ENCODE results near the gene NOP9.
A peak's percentile ranks its signal among the peaks of the same experiment; 100 is the strongest.

The NOP9 gene

DNA sequence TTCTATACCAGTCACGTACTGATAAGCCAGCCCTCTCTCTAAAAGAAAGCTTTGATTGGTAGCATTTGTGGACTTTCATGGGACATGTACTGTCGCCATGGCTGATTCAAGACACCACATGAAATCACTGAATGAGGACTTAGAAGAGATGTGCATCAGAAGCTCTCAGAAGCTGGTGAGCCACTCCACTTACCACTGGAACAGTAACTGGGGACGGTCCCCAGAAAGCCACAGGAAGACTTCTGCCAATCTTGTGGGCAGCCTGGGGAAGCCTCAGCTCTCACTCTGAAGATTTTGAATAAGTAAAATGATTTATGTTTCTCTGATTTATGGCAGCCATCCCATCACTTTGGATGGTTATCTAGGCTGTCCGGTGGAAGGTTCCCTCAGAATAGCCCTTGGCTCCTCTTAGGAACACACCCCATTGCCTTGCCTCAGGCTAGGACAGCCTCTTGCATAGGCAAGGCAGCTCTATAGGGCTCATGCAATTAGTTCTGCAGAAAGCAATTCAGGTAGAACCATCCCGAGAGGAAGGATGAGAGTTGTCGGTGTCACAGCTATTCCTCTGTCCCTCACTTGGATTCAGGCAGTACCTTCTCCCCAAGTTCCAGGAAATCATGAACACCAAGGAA lies 9.9 kb upstream of the NOP9 start:
- Histone ChIP-seq H3K9ac (ENCODE audit: low read length) (no peak overlapping the region), H3K27me3 (ENCODE audit: control insufficient read depth, insufficient read depth, low read length) (no peaks in the 10 kb centered on the region), H3K36me3 (ENCODE audit: control insufficient read depth, low read depth, low read length) (peaks cover 9% of the 10 kb centered on the region), H3K9me3 (ENCODE audit: control insufficient read depth, low read depth, low read length) (no peaks in the 10 kb centered on the region), H3K4me3 (ENCODE audit: low read length) (no peak overlapping the region), H3K4me1 (ENCODE audit: control insufficient read depth, low read depth, low read length) (no peaks in the 10 kb centered on the region), H3K27ac (ENCODE audit: low read length) (no peak overlapping the region)

DNA sequence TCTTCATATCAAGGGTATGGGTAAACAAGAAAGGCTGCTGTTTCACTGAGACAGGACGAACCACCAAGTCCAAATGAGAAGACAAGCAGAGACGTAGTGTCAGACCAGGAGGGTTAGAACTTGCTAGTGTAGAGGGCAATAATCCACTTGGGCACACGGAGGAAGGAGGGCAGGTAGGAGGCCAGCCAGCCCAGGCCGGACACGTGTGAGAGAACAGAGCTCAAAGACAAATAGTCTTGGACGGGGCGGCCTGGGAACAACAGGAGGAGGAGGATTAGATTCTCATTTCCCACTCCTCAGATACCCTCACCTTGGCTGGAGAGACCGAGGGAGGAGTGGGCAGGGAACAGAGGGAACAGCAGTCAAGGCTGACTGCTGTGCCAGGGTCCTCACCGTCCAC lies 8.9 kb upstream of the NOP9 start:
- Histone ChIP-seq H3K9ac (ENCODE audit: low read length) (no peak overlapping the region), H3K36me3 (ENCODE audit: control insufficient read depth, low read depth, low read length) (peaks cover 12% of the 10 kb centered on the region), H3K9me3 (ENCODE audit: control insufficient read depth, low read depth, low read length) (no peaks in the 10 kb centered on the region), H3K4me1 (ENCODE audit: control insufficient read depth, low read depth, low read length) (no peaks in the 10 kb centered on the region), H3K4me3 (ENCODE audit: low read length) (no peak overlapping the region), H3K27me3 (ENCODE audit: control insufficient read depth, insufficient read depth, low read length) (no peaks in the 10 kb centered on the region), H3K27ac (ENCODE audit: low read length) (no peak overlapping the region)

DNA sequence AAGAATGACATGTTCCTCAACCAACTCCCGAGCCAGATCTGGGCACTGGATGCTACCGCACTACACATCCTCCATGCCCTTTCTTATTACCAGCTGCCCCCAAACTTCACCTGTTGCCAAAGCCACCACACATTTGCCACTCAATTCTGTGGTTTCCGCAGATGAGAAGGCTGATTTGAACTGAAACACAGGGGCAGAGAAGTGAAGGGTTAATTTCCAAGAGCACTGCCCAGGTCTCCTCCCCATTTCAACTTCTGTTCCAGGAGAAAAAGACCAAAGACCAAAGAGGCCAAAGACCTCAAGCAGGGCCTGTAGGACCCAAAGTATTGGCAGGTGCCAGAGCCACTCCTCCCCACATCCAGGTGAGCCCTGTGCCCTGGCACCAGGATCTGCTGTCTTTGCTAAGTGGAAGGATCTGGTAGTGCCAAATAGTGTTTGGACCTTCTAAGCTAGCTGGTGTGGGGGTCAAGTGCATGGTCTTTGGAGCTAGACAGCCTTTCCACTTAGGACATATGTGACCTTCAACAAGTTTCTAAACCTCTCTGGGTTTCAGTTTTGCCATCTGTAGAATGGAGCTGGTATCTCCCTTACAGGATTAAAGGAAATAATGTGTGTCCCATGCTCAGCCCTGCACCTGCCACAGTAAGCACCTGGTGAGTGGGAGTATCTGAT lies 8.1 kb upstream of the NOP9 start:
- Histone ChIP-seq H3K4me1 (ENCODE audit: control insufficient read depth, low read depth, low read length) (no peaks in the 10 kb centered on the region), H3K36me3 (ENCODE audit: control insufficient read depth, low read depth, low read length) (peaks cover 14% of the 10 kb centered on the region), H3K9me3 (ENCODE audit: control insufficient read depth, low read depth, low read length) (no peaks in the 10 kb centered on the region), H3K27ac (ENCODE audit: low read length) (no peak overlapping the region), H3K9ac (ENCODE audit: low read length) (no peak overlapping the region), H3K27me3 (ENCODE audit: control insufficient read depth, insufficient read depth, low read length) (no peaks in the 10 kb centered on the region), H3K4me3 (ENCODE audit: low read length) (no peak overlapping the region)

DNA sequence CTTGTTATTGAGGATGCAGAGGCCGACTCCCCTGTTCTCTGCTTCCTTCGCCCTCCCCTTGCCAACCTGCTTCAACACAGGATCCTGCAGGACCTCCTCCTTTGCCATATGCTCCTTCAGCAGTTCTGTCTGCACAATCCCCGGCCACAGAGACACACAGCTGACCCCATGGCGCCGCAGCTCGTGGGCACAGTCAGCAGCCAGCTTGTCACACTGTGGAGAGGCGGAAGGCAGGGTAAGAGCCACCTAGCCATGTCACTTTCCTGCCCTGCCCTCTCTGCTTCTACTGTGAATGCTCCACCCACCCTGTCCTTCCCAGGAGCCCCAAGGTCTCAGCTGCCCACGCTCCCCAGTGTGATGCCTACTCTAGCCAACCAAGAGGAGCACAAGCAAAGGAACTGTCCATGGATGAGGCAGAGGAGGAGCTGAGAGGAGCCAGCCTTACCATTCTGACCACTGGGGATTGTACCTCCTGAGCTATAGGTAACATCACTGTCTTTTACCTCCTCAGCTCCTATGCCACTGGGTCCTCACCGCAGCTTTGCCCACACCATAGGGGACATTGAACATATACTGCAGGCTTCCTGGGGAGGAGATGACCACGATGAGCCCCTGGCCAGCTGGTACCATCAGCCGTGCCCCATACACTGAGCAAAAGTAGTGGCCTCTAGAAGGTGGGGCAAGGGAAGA lies 7.4 kb upstream of the NOP9 start:
- Histone ChIP-seq H3K27ac (ENCODE audit: low read length) (no peak overlapping the region), H3K27me3 (ENCODE audit: control insufficient read depth, insufficient read depth, low read length) (no peaks in the 10 kb centered on the region), H3K4me3 (ENCODE audit: low read length) (no peak overlapping the region), H3K9me3 (ENCODE audit: control insufficient read depth, low read depth, low read length) (no peaks in the 10 kb centered on the region), H3K36me3 (ENCODE audit: control insufficient read depth, low read depth, low read length) (peaks cover 14% of the 10 kb centered on the region), H3K4me1 (ENCODE audit: control insufficient read depth, low read depth, low read length) (no peaks in the 10 kb centered on the region), H3K9ac (ENCODE audit: low read length) (no peak overlapping the region)

DNA sequence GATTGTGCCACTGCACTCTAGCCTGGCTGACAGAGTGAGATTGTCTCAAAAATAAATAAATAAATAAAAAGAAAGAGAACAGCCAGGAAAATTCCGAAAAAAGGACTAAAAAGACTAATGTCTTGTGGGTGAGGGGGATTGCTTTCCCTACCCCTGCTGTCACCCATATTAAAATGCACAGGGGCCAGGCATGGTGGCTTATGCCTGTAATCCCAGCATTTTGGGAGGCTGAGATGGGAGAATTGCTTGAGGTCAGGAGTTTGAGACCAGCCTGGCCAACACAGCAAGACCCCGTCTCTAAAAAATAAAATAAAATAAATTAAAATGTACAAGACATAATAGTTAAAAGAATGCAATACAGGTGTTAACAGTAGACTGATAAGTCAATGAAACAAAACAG lies 6.1 kb upstream of the NOP9 start:
- peaks cover 14% of the 10 kb centered on the region for H3K36me3 ChIP-seq (ENCODE audit: control insufficient read depth, low read depth, low read length)
- no peak overlapping the region for H3K27ac ChIP-seq (ENCODE audit: low read length)
- no peaks in the 10 kb centered on the region for H3K27me3 ChIP-seq (ENCODE audit: control insufficient read depth, insufficient read depth, low read length)
- no peaks in the 10 kb centered on the region for H3K9me3 ChIP-seq (ENCODE audit: control insufficient read depth, low read depth, low read length)
- H3K4me1 ChIP-seq (ENCODE audit: control insufficient read depth, low read depth, low read length), result no peaks in the 10 kb centered on the region
- H3K4me3 ChIP-seq (ENCODE audit: low read length), result no peak overlapping the region
- H3K9ac ChIP-seq (ENCODE audit: low read length), result no peak overlapping the region

DNA sequence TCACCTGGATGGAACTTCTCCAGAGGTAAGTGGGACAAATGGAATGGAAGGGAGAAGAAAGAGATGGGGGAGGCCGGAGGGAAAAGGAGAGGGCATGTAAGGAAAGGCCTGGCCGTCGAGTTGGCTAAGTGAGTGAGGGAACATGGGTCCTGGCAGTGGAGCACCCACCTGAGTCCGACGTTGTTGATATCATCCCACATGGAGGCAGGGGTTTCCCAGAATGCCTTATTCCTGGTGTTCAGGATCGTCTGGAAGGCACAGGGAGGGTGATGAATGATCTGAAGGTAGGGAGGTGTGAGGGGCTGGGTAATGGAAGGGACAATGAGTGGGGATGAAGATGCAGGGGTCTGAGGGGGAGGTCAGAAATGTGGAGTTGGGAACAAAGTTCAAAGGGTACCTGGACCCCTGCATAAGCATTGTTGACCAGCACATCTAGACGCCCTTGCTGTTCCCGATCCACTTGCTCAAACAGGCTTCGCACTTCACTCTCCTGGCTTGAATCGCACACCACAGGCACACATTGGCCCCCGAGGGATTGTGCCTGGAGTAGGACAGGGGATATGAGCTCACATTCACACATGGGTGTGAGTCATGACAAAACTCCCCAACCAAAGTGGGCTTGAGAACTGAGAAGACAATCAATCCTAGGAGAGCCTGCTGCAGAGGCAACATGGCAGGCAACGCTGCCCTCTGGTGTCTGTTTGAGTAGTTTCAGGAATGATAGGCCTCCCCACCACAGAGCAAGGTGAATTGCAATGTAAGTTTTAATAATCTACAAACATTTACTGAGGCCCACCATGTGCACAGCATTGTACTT lies 3.1 kb upstream of the NOP9 start:
- H3K36me3 ChIP-seq (ENCODE audit: control insufficient read depth, low read depth, low read length), result peaks cover 7% of the 10 kb centered on the region
- no peak overlapping the region for H3K9ac ChIP-seq (ENCODE audit: low read length)
- H3K4me3 ChIP-seq (ENCODE audit: low read length), result no peak overlapping the region
- no peaks in the 10 kb centered on the region for H3K27me3 ChIP-seq (ENCODE audit: control insufficient read depth, insufficient read depth, low read length)
- H3K27ac ChIP-seq (ENCODE audit: low read length), result no peak overlapping the region
- no peaks in the 10 kb centered on the region for H3K4me1 ChIP-seq (ENCODE audit: control insufficient read depth, low read depth, low read length)
- no peaks in the 10 kb centered on the region for H3K9me3 ChIP-seq (ENCODE audit: control insufficient read depth, low read depth, low read length)

DNA sequence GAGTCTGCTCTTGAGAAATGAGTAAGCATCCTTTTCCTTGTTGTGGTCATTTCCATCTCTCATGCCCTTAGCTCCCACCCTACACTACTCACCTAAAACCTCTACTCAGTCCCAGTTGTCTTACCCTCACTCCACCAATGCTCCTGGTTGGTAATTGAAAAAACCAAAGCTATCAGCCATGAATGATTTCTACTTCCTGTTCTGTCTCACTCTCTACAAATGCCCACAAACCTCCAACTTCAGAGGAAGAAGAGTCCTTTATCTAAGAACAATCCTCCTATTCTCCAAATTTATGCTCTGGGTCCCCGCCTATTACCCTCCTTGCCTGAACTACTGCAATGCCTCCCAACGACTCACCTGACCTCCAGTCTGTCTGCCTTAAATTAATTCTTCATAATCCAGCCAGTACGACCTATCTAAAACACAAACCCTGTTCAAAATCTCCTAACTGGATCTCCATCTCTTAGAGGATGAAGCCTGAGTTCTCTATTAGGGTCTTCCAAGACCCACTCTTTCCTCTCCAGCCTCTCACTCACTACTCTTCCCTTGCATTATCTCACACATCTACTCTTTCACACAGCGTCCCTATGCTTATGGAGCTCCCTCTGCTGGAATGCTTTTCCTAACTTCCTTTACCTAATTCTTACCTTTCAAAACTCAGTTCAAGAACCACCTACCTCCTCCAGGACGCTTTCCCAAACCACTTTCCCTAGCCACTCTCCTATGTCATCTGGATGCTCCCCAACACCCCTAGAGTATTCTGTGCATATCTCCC lies 2.3 kb upstream of the NOP9 start:
- H3K9ac ChIP-seq (ENCODE audit: low read length), result no peak overlapping the region
- H3K27ac ChIP-seq (ENCODE audit: low read length), result no peak overlapping the region
- no peaks in the 10 kb centered on the region for H3K4me1 ChIP-seq (ENCODE audit: control insufficient read depth, low read depth, low read length)

DNA sequence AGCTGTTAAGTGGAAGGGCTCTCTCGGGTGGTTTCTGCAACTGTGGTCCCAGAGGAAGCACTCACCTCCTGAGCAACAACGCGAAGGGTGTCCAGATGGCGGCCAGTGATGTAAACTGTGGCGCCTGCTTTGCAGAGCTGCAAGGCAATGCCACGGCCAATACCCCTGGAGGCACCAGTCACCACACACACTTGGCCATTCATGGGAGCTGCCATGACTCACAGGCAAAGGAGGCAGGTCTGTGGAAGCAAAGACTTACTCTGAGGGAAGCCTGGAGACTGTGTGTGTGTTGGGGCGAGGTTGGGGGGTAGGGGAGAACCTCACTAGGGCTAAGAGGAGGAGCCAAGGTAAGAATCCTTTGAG lies 777 bp upstream of the NOP9 start:
- H3K27ac ChIP-seq (ENCODE audit: low read length), result no peak overlapping the region
- H3K4me3 ChIP-seq (ENCODE audit: low read length), result peak overlapping the region; percentile 89
- H3K9ac ChIP-seq (ENCODE audit: low read length), result peak overlapping the region; percentile 73
- peaks cover 29% of the 10 kb centered on the region for H3K36me3 ChIP-seq (ENCODE audit: control insufficient read depth, low read depth, low read length)
- no peaks in the 10 kb centered on the region for H3K4me1 ChIP-seq (ENCODE audit: control insufficient read depth, low read depth, low read length)
- H3K27me3 ChIP-seq (ENCODE audit: control insufficient read depth, insufficient read depth, low read length), result no peaks in the 10 kb centered on the region
- no peaks in the 10 kb centered on the region for H3K9me3 ChIP-seq (ENCODE audit: control insufficient read depth, low read depth, low read length)

More for the DNA sequence above, 2.3 kb upstream of the NOP9 start:
- Histone ChIP-seq H3K27me3 (ENCODE audit: control insufficient read depth, insufficient read depth, low read length) (no peaks in the 10 kb centered on the region), H3K36me3 (ENCODE audit: control insufficient read depth, low read depth, low read length) (peaks cover 15% of the 10 kb centered on the region), H3K4me3 (ENCODE audit: low read length) (no peak overlapping the region), H3K9me3 (ENCODE audit: control insufficient read depth, low read depth, low read length) (no peaks in the 10 kb centered on the region)

DNA sequence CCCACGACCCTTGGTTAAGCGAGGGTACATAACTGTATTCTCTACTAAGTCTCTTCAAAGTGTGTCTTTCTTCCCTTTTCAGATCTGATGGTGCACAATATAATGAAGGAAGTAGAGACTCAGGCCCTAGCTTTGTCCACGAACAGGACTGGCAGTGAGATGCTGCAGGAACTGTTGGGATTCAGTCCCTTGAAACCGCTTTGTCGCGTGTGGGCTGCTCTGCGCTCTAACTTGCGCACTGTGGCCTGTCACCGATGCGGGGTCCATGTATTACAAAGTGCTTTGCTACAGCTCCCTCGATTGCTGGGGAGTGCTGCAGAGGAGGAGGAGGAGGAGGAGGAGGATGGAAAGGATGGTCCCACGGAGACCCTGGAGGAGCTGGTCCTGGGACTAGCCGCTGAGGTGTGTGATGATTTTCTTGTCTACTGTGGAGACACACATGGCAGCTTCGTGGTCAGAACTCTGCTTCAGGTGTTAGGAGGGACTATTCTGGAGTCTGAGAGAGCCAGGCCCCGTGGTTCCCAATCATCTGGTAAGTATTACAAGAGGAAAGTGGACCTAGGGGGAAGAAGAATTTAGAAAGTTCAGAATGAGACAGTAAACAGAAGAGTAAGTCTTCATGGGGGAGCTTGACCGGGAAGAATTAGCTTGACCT lies 803 bp downstream of the NOP9 start:
- Histone ChIP-seq H3K27me3 (ENCODE audit: control insufficient read depth, insufficient read depth, low read length) (no peaks in the 10 kb centered on the region), H3K9ac (ENCODE audit: low read length) (peak overlapping the region; percentile 73), H3K36me3 (ENCODE audit: control insufficient read depth, low read depth, low read length) (peaks cover 44% of the 10 kb centered on the region), H3K4me3 (ENCODE audit: low read length) (peak overlapping the region; percentile 89), H3K4me1 (ENCODE audit: control insufficient read depth, low read depth, low read length) (no peaks in the 10 kb centered on the region), H3K9me3 (ENCODE audit: control insufficient read depth, low read depth, low read length) (no peaks in the 10 kb centered on the region), H3K27ac (ENCODE audit: low read length) (no peak overlapping the region)

DNA sequence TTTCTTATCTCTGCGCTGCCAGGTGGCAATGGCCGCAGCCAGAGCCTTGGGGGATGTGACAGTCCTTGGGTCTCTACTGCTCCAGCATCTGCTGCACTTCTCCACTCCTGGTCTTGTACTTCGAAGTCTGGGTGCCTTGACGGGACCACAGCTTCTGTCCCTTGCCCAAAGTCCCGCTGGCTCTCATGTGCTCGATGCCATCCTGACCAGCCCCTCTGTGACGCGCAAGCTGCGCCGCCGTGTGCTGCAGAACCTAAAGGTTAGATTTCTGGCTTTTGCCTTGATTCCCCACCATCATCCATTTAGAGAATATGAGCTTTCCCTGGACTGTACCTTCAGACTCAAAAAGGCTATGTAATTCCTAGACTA lies 4.4 kb downstream of the NOP9 start:
- H3K27me3 ChIP-seq (ENCODE audit: control insufficient read depth, insufficient read depth, low read length), result no peaks in the 10 kb centered on the region
- H3K9me3 ChIP-seq (ENCODE audit: control insufficient read depth, low read depth, low read length), result no peaks in the 10 kb centered on the region
- H3K4me1 ChIP-seq (ENCODE audit: control insufficient read depth, low read depth, low read length), result no peaks in the 10 kb centered on the region
- no peak overlapping the region for H3K9ac ChIP-seq (ENCODE audit: low read length)
- H3K27ac ChIP-seq (ENCODE audit: low read length), result no peak overlapping the region
- H3K36me3 ChIP-seq (ENCODE audit: control insufficient read depth, low read depth, low read length), result peaks cover 55% of the 10 kb centered on the region
- H3K4me3 ChIP-seq (ENCODE audit: low read length), result no peak overlapping the region
